Left ventricle myocardium inferior (tissue), 1 donor: ENCODE results near the gene BNC2. TPM values are rescaled to one million over a fixed set of nuclear protein-coding genes. Genes with fewer than 3 reads are reported as not detected.

Experiments used
- DNase-seq: peaks from one replicate; pipeline ENCODE4 v3.0.0-alpha.2; 2020
- H3K27ac ChIP-seq: fragments of 200-600 bp; replicated peaks from 2 replicates; pipeline ENCODE4 v1.8.0; 2021
- H3K27me3 ChIP-seq: fragments of 200-600 bp; 2 replicates; pipeline ENCODE4 v1.8.0; 2021; ENCODE audit warnings: low read depth
- H3K36me3 ChIP-seq: fragments of 200-600 bp; 2 replicates; pipeline ENCODE4 v1.8.0; 2021
- H3K4me1 ChIP-seq: fragments of 200-600 bp; 2 replicates; pipeline ENCODE4 v1.8.0; 2021
- H3K4me3 ChIP-seq: fragments of 200-600 bp; 2 replicates; pipeline ENCODE4 v1.8.0; 2021; ENCODE audit warnings: mild to moderate bottlenecking, moderate library complexity
- H3K9me3 ChIP-seq: fragments of 200-600 bp; replicated peaks from 2 replicates; pipeline ENCODE4 v1.8.0; 2021
- CTCF ChIP-seq: fragments of 200-600 bp; IDR thresholded peaks from 2 replicates; pipeline ENCODE4 v1.8.0; 2021; ENCODE audit warnings: antibody characterized with exemption, mild to moderate bottlenecking, borderline replicate concordance
- intact Hi-C: fragments of 100-400 bp; cut with micrococcal nuclease; formaldehyde crosslinking; loops from one replicate; pipeline ENCODE4 v1.11.0; 2022
- total RNA-seq: library from RNA; stranded (reverse); fragmentation: NEBNext Ultra II Directional; extraction: Animal tissue kit (Norgen Biotek cat#: 25700); gene quantifications from one replicate; pipeline ENCODE4 v1.2.1, GENCODE V29; 2021
- donor health status: DM: no; HTN: yes; CAD: no; lungs with severe emphysema.

The BNC2 gene
- total RNA-seq, 1 donor from 2014 or later = 3.5 TPM

- H3K4me3 ChIP-seq = no peak overlapping the region
- H3K9me3 ChIP-seq = no peaks in the 10 kb centered on the region
- H3K36me3 ChIP-seq = no peaks in the 10 kb centered on the region
- TF ChIP-seq CTCF = no peak
- no peaks in the 10 kb centered on the region for H3K4me1 ChIP-seq
- peaks cover 18% of the 10 kb centered on the region for H3K27me3 ChIP-seq
- H3K27ac ChIP-seq = no peak overlapping the region
- intact Hi-C loops = no loop called here
- no peak for DNase-seq
Observed at GRCh38 chr9:16811987-16812685, 58.3 kb downstream of the BNC2 start.

GRCh38 chr9:16809912-16810610 lies 60.4 kb downstream of the BNC2 start:
- Histone ChIP-seq H3K27me3 (peaks cover 29% of the 10 kb centered on the region), H3K4me1 (no peaks in the 10 kb centered on the region), H3K27ac (no peak overlapping the region), H3K9me3 (no peaks in the 10 kb centered on the region), H3K4me3 (no peak overlapping the region), H3K36me3 (no peaks in the 10 kb centered on the region)
- intact Hi-C loops = no loop called here
- DNase-seq = no peak
- TF ChIP-seq CTCF = no peak

DNA sequence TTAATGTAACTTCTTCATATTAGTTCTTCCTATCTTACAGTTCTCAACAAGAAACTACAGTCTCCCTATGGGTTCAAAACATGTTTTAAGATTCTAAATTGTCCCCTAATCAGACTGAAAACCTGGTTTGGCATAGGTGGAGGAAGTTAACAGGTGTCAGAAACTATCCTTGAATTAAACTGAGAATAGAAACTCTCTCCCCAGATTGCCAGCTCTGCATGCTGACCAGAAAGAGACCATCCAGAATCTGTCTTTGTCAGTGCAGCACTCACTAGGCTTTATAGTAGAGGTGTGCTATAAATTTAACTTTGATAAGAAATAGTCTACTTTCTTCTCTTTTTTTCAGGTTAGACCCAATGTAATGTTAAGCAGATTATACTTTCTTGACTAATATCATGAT lies 63.8 kb downstream of the BNC2 start:
- Histone ChIP-seq H3K27ac (no peak overlapping the region), H3K9me3 (no peaks in the 10 kb centered on the region), H3K36me3 (no peaks in the 10 kb centered on the region), H3K4me3 (no peak overlapping the region), H3K4me1 (no peaks in the 10 kb centered on the region), H3K27me3 (peaks cover 43% of the 10 kb centered on the region)
- no peak for DNase-seq
- no peak for TF ChIP-seq CTCF
- intact Hi-C loops = no loop called here

DNA sequence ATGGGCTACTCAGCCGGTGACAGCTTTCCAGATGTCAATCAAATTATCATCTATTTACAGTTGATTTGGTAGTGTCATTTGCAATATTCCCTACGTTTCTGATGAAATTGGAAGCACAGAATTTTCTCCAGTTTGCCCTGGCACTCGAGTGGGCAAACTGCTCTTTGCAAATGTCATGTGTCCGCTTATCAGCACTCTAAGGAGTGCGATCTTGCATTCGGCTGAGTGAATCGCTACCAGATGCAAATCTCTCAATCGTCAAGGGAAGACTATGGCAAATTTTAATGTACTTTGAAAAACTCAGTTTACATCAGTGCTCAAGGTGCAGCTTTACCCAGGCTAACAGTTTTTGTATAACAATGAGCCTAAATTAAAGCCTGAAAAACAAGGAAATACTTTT lies 66.8 kb downstream of the BNC2 start:
- no peak for TF ChIP-seq CTCF
- no peak for DNase-seq

GRCh38 chr9:16801871-16802466 lies 68.5 kb downstream of the BNC2 start:
- Histone ChIP-seq H3K4me3 (no peak overlapping the region), H3K36me3 (no peaks in the 10 kb centered on the region), H3K4me1 (no peaks in the 10 kb centered on the region), H3K9me3 (no peaks in the 10 kb centered on the region), H3K27ac (no peak overlapping the region), H3K27me3 (peaks cover 30% of the 10 kb centered on the region)
- intact Hi-C loops = no loop called here
- TF ChIP-seq CTCF = no peak
- no peak for DNase-seq

More for the DNA sequence above, 66.8 kb downstream of the BNC2 start:
- Histone ChIP-seq H3K4me3 (no peak overlapping the region), H3K36me3 (no peaks in the 10 kb centered on the region), H3K9me3 (no peaks in the 10 kb centered on the region), H3K27me3 (peaks cover 30% of the 10 kb centered on the region), H3K27ac (no peak overlapping the region), H3K4me1 (no peaks in the 10 kb centered on the region)
- intact Hi-C loops = no loop called here
